Measurements from ENCODE around the gene SEC24C. TPM values are rescaled to one million over a fixed set of nuclear protein-coding genes. Genes with fewer than 3 reads are reported as not detected.
"Not testable (repeated sequence)": the region's sequence is repeated elsewhere in the genome, so short reads cannot be mapped to it uniquely, and the experiment has no call there.

SEC24C gene
- polyA plus RNA-seq, 1 experiment = 86.9 TPM

DNA sequence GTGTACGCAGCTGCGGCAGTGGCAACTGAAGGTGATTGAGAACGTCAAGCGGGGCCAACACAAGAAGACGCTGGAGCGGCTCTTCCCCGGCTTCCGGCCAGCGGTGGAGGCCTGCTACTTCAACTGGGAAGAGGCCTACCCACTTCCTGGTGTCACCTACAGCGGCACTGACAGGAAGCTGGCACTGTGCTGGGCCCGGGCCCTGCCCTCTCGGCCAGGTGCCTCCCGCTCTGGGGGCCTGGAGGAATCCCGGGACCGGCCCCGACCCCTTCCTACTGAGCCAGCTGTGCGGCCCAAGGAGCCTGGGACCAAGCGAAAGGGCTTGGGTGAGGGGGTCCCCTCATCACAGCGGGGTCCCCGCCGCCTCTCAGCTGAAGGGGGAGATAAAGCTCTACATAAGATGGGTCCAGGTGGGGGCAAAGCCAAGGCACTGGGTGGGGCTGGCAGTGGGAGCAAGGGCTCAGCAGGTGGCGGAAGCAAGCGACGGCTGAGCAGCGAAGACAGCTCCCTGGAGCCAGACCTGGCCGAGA lies 47.8 kb downstream of the SEC24C start:
- POLR2A ChIA-PET = no interaction called here
- no peak overlapping the region for H3K4me3 ChIP-seq (ENCODE audit: low read depth, low read length)
- CTCF ChIA-PET = no interaction called here
- H3K27ac ChIP-seq (ENCODE audit: low read depth, low read length) = no peak overlapping the region
- no peak for DNase-seq (ENCODE audit: low read depth, low spot score)
- no peaks in the 10 kb centered on the region for H3K27me3 ChIP-seq (ENCODE audit: control insufficient read depth, insufficient read depth, low read length)
- H3K9me3 ChIP-seq (ENCODE audit: control insufficient read depth, insufficient read depth, low read length) = no peaks in the 10 kb centered on the region; the same call in 1 of the 2 replicates
- TF ChIP-seq, protein P1, sequence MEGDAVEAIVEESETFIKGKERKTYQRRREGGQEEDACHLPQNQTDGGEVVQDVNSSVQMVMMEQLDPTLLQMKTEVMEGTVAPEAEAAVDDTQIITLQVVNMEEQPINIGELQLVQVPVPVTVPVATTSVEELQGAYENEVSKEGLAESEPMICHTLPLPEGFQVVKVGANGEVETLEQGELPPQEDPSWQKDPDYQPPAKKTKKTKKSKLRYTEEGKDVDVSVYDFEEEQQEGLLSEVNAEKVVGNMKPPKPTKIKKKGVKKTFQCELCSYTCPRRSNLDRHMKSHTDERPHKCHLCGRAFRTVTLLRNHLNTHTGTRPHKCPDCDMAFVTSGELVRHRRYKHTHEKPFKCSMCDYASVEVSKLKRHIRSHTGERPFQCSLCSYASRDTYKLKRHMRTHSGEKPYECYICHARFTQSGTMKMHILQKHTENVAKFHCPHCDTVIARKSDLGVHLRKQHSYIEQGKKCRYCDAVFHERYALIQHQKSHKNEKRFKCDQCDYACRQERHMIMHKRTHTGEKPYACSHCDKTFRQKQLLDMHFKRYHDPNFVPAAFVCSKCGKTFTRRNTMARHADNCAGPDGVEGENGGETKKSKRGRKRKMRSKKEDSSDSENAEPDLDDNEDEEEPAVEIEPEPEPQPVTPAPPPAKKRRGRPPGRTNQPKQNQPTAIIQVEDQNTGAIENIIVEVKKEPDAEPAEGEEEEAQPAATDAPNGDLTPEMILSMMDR (IDR thresholded peaks at IDR 0.05; ENCODE audit: low read depth, low read length) = no peak

DNA sequence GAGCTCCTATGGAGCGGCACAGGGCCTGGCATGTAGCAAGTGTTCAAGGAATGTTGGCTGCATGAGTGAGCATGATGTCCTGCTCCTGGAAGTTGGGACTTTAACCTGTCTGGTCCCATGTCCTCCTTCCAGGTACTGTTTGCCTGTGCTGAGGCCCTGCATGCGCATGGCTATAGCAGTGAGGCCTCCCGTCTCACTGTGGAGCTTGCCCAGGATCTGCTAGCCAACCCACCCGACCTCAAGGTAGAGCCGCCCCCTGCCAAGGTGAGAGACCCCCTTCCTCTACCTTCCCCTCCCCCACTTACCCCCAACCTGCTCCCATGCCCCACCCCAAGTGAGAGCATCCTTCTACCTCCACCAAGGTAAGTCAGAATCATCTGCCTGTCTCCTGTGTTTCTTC lies 49.3 kb downstream of the SEC24C start:
- ChIA-PET POLR2A (no interaction called here), CTCF (no interaction called here)
- TF ChIP-seq, protein P1 (IDR thresholded peaks at IDR 0.05; ENCODE audit: low read depth, low read length) = no peak
- H3K27ac ChIP-seq (ENCODE audit: low read depth, low read length) = no peak overlapping the region
- H3K4me3 ChIP-seq (ENCODE audit: low read depth, low read length) = no peak overlapping the region
- no peak for DNase-seq (ENCODE audit: low read depth, low spot score)
- no peaks in the 10 kb centered on the region for H3K27me3 ChIP-seq (ENCODE audit: control insufficient read depth, insufficient read depth, low read length)
- H3K9me3 ChIP-seq (ENCODE audit: control insufficient read depth, insufficient read depth, low read length) = no peaks in the 10 kb centered on the region; the same call in 1 of the 2 replicates

DNA sequence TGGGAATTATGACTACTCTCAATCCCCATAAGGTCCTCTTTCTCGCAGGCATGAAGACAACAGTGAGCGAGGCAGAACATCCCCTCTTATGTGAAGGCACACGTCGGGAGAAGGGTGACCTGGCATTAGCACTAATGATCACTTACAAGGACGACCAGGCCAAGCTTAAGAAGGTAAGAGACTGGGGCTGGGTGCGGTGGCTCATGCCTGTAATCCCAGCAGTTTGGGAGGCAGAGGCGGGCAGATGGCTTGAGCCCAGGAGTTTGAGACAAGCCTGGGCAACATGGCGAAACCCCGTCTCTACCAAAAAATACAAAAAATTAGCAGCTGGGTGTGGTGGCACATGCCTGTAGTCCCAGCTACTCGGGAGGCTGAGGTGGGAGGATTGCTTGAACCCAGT lies 51.3 kb downstream of the SEC24C start:
- CTCF ChIA-PET; H3K9me3 ChIP-seq (ENCODE audit: control insufficient read depth, insufficient read depth, low read length); H3K27me3 ChIP-seq (ENCODE audit: control insufficient read depth, insufficient read depth, low read length); DNase-seq (ENCODE audit: low read depth, low spot score); H3K4me3 ChIP-seq (ENCODE audit: low read depth, low read length); H3K27ac ChIP-seq (ENCODE audit: low read depth, low read length): not testable (repeated sequence)
- POLR2A ChIA-PET = interaction anchor here (0.9 to 1.4 kb wide), 2 partner anchors 9 to 14 kb away, joined by 3 to 5 read pairs; partner anchors contain the start of gene CHCHD1

GRCh38 chr10:73796035-73796434 lies 51.9 kb downstream of the SEC24C start:
- H3K27ac ChIP-seq (ENCODE audit: low read depth, low read length); H3K9me3 ChIP-seq (ENCODE audit: control insufficient read depth, insufficient read depth, low read length); DNase-seq (ENCODE audit: low read depth, low spot score); CTCF ChIA-PET; H3K27me3 ChIP-seq (ENCODE audit: control insufficient read depth, insufficient read depth, low read length); H3K4me3 ChIP-seq (ENCODE audit: low read depth, low read length): not testable (repeated sequence)
- POLR2A ChIA-PET = interaction anchor here (0.6 to 1.4 kb wide), 3 partner anchors 9 to 15 kb away, joined by 3 to 5 read pairs (median 4); partner anchors contain the start of gene CHCHD1

DNA sequence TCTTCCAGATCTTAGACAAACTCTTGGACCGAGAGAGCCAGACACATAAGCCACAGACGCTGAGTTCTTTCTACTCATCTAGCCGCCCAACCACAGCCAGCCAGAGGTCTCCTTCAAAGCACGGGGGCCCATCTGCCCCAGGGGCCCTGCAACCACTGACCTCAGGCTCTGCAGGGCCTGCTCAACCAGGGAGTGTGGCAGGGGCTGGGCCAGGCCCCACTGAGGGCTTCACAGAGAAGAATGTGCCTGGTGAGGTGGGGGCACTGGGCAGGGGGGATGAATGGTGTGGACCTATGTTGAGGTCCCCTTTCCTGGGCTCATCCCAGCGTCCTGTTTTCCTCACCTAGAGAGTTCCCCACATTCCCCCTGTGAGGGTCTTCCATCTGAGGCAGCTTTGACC lies 52.6 kb downstream of the SEC24C start:
- H3K27me3 ChIP-seq (ENCODE audit: control insufficient read depth, insufficient read depth, low read length) = no peaks in the 10 kb centered on the region
- CTCF ChIA-PET = no interaction called here
- POLR2A ChIA-PET = interaction anchor here (0.6 kb wide), 1 partner anchor 10 kb away, joined by 4 read pairs; no protein-coding TSS in a partner anchor

More for the DNA sequence above, 52.6 kb downstream of the SEC24C start:
- Histone ChIP-seq H3K27ac (ENCODE audit: low read depth, low read length) (no peak overlapping the region), H3K4me3 (ENCODE audit: low read depth, low read length) (no peak overlapping the region), H3K9me3 (ENCODE audit: control insufficient read depth, insufficient read depth, low read length) (no peaks in the 10 kb centered on the region; the same call in 1 of the 2 replicates)
- no peak for DNase-seq (ENCODE audit: low read depth, low spot score)
- TF ChIP-seq, protein P1 (IDR thresholded peaks at IDR 0.05; ENCODE audit: low read depth, low read length) = no peak
